HG03521 (cell line): ENCODE results near the gene NT5DC3.
"Not testable (repeated sequence)": the region's sequence is repeated elsewhere in the genome, so short reads cannot be mapped to it uniquely, and the experiment has no call there.

Experiments
- ATAC-seq: cut with Tn5 transposase; IDR thresholded peaks from one replicate; pipeline ENCODE4 v1.9.1; 2021; ENCODE audit warnings: mild to moderate bottlenecking, moderate library complexity; ENCODE audit not compliant: unreplicated experiment

Gene NT5DC3

DNA sequence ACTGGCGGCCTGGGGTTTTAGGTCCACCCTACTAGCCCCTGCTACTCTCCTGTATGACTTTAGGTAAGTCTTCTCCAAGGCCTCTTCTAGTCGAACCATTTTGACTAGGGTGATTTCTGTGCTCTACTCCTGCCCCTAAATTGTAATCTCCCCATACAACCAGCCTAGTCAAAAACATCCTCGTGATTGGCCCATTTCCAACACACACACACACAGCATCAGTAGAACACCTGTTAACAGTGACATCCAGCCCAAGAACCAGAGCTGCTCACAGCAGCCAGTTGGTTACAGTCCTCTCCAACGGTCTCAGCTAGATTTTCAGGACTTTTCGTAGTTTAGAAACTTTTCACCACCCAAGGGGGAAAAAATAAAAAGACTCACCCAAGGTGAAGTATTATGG is 30.9 kb downstream of the NT5DC3 start:
- no peak for ATAC-seq

DNA sequence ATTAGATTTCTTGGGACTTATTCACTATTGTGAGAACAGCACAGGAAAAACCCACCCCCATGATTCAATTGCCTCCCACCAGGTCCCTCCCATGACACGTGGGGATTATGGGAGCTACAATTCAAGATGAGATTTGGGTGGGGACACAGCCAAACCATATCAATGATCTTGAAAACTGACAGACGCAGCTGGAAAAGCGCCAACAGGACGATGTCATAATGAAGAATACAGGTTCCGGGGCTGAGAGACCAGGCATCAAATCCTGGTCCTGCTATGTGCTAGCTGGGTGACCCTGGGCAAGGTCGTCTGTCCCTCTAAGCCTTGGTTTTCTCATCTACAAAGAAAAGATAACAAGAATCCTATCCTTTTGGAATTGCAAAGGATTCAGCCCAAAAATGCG is 31.4 kb downstream of the NT5DC3 start:
- not testable (repeated sequence) for ATAC-seq

DNA sequence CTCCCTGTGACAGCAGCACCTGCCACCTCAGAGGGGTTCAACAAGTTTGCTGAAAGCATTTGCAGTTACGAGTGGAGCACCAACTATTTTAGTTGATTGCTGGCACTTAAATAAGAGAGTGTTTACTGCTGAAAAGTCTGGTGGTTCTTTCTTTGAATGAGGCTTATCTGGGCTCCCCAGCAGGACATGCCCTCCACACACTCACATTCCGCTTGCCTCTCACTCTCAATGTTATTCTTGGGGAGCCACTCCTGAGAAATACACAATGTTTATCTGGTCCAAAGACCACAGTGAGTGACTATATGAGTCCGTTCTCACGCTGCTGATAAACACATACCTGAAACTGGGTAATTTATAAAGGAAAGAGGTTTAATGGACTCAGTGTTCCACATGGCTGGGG is 31.9 kb downstream of the NT5DC3 start:
- no peak for ATAC-seq

DNA sequence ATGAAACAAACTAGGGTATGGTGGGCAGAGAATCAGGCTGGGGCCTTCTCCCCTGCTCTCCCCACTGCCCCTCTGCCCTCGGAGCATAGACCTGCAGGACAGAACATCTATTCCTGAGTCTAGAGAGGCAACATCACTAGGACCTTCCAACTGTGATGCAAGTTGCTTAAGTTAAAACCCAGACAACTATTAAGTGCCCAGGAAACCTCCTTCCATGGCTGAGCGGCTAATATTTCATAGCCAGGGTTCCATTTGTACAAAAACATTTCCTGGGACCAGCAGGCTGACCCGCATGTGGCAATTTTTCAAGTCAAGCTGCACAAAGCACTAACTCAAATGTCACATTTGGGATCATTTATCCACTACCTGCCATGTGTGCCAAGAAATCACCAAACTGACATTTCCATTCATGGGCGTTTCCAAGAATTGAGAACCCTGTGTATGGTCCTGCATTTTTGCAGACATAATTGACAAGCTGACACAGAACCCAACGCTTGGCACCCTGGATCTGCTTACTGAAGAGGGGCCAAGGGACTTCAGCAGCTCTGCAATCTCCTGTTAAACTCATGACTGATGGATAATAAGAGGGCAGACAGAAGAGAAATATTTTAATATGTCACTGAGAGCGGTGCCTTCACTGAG is 32.7 kb downstream of the NT5DC3 start:
- ATAC-seq: no peak

DNA sequence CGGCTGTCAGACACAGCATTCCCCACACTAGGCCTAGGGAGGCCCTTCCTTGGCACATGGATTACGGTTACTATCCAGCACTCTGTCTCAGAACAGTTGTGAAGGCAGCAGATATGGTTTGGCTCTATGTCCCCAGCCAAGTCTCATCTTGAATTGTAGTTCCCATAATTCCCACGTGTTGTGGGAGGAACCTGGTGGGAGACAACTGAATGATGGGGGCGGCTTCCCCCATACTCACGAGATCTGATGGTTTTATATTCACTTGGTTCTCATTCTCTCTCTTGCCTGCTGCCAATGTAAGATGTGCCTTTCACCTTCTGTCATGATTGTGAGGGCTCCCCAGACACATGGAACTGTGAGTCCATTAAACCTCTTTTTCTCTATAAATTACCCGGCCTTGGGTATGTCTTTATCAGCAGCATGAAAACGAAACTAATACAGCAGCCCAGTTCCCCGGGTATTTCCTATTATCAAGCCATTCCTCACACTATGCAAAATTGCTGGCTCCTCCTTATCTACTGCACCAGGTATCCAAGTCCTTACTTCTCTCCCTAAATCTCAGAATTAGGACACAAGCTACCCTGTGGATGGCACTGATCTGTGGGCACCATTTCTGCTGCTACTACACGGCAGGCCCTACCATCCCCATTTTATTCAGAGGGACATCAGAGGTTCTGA is 33.3 kb downstream of the NT5DC3 start:
- ATAC-seq: no peak

DNA sequence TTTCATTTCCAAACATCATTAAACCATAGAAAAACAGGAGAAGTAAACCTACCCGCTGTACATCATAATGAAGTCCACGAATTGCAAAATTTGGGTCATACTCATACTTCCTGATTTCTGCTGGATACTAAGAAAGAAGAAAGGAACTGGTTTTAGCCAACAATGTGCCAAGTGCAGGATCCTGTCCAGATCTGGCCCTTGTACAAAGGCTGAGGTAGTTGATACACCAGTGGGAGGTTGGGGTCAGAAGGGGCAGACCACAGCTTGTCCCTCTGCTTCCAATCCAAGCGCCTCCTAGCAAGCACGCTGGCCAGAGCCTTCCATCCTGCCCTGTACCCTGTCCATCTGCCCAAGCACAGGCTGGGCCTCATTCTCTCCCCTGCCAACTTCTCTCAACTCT is 34.2 kb downstream of the NT5DC3 start:
- no peak for ATAC-seq

DNA sequence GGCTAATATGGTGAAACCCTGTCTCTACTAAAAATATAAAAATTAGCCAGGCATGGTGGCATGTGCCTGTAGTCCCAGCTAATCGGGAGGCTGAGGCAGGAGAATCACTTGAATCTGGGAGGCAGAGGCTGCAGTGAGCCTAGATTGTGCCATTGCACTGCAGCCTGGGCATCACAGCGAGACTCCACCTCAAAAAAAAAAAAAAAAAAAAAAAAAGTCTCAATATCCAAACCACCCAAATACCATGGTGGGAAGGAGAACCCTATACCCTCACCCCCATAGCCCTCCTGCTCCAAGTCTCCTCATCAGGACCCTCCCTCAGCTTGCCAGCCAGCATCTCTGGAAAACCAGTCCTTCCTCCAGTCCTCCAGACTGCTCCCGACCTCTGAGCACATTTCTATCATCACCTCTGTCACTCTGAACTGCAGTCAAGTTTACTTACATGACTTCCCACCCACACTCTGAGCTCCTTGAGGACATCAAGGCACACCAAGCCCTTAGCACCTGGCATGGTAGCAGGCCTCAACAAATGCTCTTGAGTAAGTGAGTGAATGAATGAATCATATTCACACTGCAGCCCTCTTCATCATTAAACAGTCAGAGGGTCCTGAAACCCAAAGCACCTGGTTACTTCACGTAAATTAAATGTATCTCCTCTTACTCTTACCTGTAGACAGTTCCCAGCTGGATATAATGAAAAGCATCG is 35.2 kb downstream of the NT5DC3 start:
- ATAC-seq: no peak

DNA sequence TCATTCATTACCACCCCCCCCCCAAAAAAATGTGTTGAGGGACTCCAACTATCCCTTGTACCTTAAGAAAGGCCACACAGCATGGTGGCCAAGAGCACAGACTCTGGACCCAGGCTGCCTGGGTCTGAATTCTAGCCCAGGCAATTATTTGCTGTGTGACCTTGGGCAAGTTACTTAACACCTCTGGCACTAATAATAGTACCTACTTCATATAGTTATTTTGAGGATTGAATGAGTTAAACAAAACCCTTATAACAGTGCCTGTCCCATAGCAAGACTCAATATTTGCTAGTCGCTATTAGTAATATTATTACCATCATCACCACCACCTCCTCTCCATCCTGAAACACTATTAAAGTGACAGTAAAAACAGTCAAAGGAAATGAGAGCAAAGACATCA is 37.2 kb downstream of the NT5DC3 start:
- no peak for ATAC-seq

DNA sequence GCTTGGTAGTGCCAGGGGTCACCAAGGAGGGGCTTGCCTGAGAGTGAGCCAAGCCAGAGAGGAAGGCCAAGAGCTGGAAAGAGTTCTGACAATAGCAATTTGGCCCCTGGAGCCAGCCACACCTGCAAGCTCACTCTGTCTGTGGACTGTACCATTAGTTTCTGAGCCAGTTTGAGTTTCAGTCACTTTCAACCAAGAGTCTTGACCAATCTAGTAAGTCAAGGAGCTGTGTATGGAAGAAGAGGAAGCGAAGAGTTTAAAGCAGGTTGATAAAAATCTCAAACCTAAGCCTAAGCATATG is 38.5 kb downstream of the NT5DC3 start:
- no peak for ATAC-seq

DNA sequence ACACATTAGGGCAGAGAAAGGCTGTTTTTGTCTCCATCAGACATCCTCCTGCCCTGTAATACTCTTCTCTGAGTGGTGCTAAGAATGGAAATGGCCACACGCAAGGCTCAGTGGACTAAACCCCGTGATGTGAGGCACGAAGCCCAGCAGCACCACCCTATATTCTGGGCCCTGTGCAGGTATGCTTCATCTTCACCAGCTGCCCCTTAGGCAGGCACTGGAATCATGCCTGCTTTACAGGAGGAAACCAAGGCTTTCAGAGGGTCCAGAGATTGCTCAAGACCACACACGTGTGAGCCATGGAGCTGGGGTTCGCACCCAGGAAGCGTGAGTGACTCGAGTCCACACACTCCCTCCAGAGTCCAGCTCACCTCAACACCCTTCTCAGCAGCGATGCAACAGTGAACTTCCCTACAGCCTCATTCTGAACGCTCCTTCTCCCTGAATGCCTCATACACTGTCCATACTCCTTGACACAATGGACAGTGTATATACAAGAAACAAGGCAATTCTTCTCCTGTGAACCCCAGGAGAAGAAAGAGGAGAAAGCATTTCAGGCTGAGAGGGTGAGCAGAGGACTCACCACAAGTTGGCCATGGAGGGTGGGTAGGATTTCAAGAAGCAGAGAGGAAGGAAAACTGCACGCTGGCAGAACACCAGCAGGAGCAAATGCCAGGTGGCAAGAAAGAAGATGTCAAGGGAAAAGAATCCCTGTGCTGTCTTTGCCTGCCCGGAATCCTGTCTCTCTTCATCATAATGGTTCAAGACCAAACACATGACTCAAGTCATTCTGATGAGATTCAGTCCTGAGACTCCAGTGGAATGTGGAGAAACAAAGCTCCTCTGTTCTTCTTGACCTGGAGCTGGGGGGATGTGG is 39.1 kb downstream of the NT5DC3 start:
- ATAC-seq: no peak

DNA sequence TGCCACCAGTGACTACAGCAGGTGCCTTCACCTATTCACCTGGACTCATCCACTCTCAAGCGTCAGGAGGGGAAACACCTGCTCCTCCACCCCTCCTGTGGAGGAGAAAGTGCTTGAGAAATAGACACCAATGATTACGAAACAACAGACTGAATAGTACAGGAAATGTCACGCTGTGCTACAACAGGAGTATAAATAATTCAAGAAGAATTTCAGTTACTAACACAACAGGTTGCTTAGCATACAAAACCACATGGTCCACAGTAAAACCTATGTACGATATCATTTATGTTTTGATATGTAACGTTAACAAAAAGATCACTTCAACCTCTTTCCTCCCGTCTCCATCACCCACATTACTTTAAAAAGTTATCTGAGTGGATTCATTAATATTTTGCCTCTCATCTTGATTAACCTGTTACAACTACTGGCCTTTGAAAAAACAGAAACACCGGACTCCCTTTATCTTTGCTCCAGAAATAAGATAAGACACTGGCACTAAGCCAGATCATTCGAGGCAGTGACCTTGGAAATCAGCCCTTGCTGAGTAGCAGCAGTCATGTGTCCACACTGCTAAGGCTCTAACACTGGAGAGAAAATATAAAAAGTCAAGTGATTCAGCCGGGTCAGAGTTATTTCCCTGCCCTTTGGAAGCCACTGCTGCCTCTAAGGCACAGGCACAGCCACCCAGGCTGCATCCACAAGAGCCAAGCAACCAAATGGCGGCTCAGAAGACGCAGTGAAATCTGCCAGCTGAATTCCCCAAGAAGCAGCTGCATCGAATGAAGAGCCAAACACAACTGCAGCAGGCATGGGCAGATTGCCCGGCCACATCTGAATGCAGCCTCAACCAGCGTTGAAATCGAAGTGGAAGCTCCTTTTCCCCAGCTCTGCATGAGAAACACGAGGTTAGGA is 40.9 kb downstream of the NT5DC3 start:
- no peak for ATAC-seq

DNA sequence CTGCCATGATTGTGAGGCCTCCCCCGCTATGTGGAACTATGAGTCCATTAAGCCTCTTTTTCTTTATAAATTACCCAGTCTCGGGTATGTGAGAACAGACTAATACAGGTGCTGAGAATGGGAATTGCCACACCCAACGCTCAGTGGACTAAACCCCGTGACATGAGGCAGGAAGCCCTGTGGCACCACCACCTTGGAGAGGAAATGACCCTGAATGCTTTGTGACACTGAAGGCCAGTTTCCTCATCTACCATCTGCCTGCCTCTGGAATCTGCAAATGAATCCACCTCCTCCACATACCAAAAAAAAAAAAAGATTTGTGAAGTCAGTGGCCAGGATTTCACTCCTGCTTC is 41.6 kb downstream of the NT5DC3 start:
- no peak for ATAC-seq

DNA sequence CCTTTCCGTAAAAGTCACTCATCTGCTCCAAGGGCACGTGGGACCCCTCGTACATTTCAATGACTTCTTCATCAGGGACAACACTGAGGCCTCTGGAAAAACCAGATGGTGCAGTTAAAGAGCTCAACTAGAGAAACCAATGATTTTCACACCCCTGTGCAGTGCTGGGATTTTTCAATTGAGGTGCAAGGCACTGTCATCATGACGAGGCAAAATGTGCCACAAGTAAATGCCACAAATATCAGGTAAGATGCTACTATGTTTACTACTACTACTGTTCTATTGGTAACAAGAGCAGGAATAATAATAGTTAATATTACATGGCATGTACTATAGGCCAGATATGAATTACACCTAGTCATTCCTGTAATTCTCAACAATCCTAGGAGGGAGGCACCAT is 42.4 kb downstream of the NT5DC3 start:
- ATAC-seq: no peak

DNA sequence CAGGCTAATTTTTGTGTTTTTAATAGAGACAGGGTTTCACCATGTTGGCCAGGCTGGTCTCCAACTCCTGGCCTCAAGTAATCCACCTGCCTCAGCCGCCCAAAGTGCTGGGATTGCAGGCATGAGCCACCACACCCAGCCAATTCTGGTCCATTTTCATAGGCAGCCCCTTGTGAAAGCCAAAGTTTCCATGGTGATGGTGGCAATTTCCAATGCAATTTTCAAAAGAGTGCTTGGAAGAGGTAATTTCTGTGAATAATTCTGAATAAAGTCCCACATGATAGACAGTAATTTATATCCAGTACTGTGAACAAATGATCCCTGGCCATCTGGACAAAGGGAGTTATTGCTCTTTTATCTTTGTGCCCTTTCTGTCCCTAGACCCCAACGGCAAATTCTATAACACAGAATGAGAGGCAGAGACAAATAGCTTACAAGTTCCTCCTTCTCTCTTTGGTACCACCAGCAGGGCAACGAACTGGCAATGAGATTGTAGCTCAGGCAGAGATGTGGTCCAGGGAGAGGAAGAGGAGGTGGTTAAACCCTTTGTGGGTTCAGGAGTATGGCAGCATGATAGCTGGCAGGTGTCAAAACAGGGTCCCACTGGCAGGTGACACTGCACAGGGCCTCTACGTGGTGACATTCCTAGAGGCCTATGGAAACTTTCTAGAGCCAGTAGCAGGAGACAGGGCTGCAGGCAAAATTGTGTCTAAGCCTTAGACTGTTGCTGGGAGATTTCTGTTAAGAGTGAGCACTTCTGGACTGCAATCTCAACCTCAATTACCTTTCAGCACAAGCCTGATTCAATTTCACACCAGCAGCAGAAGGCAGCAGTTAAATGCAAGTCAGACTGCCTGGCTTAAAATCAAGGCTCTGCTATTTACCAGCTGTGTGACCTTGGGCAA is 46.5 kb downstream of the NT5DC3 start:
- no peak for ATAC-seq

DNA sequence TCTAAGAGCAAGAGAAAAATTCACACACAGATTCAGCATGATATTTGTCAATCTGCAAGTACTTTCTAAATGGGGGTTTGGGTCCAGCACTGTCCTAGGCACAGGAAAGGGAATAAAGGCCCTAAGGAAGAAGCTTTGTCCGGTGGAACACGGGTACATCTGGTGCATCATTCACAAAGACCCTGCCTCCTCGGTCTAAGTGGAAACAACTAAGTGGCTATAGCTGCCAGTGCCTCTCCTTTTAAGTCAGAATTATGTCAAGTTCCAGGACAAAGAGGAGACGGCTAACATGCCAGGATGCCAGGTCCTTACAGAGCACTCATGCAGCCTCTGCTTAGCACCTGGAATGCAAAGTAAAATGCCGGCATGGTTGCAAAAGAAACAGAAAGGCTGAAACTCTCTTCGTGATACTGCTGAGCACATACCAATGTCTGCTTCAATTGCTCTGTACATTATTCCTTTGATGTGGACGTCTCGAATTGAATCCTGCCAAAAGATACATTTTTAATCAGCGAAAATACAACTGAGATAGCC is 47.5 kb downstream of the NT5DC3 start:
- no peak for ATAC-seq

DNA sequence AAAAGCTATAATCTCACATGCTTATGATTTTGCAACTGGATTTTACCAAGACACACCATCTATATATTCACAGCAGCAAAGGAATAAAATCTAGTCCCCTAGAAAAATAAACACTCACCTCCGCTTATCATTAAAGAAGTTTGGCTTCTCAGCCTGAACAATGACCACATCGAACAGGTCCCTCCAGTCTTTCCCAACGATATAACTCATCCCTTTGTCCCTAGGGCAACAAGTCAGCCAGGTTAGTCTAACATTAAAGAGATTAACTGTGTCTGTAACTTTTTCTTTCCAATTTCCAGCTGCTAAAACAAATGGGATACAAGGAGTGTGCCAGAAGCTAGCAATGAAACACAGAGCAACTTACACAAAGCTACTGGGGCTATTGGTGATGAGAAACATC is 48.0 kb downstream of the NT5DC3 start:
- no peak for ATAC-seq

DNA sequence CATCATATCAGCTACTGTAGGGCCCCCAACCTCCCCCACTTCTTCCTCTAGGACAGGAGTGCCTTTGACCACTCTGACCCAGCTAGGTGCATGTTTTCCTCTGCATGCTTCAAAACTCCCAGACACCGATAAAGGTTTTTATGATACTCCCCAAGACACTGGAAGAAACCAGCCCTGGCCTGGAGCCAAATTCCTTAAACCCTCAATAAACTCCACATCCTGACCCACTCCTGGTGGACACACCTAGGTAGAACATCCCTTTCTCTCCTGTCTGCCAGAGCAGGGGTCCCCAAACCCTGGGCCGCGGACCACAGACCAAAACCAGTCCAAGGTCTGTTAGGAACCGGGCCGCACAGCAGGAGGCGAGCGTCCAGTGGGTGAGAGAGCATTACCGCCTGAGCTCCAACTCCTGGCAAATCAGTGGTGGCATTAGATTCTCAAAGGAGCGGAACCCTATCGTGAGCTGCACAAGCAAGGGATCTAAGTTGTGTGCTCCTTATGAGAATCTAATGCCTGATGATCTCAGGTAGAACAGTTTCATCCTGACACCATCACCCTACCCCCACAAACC is 49.6 kb downstream of the NT5DC3 start:
- ATAC-seq: no peak

DNA sequence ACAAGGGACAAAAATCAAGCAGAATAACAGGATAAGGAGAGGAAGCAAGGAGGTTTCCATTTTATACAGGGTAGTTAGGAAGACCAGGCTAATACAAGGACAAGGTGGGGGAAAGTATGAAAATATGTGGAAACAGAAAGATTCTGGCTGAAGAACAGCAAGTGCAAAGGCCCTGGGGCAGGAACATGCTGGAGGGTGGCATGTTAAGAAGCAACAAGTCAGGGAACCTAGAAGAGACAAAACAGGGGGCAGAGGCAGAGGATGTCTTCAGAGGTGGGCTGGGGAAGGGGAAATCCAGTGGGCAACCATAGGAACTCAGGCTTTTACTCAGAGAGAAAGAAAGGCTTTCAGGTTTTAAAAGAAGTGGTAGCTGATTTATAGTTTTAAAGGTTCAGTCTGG is 54.8 kb downstream of the NT5DC3 start:
- ATAC-seq: no peak
